HG02870 (cell line): ENCODE data around the gene CRLF2.
"Not testable (repeated sequence)": the region's sequence is repeated elsewhere in the genome, so short reads cannot be mapped to it uniquely, and the experiment has no call there.

Experiments used
- ATAC-seq: cut with Tn5 transposase; IDR thresholded peaks from one replicate; pipeline ENCODE4 v1.9.1; 2021; ENCODE audit warnings: mild to moderate bottlenecking, moderate library complexity; ENCODE audit not compliant: unreplicated experiment

CRLF2 gene

GRCh38 chrX:1169189-1169588 is 43.3 kb downstream of the CRLF2 start:
- no peak for ATAC-seq

DNA sequence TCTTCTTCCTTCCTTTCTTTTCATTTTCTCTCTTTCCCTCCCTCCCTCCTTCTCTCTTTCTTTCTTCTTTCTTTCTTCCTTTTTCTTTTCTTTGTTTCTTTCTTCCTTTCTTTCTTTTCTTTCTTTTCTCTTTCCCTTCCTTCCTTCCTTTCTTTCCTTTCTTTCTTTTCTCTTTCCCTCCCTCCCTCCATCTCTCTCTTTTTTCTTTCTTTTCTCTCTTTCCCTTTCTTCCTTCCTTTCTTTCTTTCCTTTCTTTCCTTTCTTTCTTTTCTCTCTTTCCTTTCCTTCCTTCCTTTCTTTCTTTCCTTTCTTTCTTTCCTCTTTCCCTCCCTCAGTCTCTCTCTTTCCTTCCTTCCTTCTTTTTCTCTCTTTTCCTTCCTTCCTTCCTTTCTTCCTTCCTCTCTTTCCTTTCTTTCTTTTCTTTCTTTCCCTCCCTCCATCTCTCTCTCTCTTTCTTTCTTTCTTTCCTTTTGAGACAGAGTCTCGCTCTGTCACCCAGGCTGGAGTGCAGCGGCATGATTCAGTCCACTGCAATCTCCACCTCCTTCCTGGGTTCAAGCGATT is 44.4 kb downstream of the CRLF2 start:
- no peak for ATAC-seq

DNA sequence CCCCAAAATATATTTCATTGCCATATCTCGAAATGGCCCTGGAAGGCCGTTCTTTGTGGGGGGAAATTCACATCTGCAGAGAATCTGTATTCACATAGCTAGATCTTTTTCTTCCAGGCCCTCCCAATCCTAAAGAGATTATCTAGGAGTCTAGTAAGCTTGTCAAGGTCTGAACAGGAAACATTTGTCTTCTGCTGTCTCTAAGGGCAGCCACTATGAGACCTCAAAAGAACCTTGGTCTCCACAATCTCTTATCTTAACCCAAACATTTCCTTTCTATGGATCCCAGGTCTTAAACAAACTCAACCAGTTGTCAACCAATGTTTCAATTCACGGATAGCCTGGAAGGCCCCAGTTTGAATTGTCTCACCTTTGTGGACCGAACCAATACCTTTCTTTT is 45.0 kb downstream of the CRLF2 start:
- ATAC-seq = no peak

GRCh38 chrX:1165535-1166196 is 46.8 kb downstream of the CRLF2 start:
- no peak for ATAC-seq

DNA sequence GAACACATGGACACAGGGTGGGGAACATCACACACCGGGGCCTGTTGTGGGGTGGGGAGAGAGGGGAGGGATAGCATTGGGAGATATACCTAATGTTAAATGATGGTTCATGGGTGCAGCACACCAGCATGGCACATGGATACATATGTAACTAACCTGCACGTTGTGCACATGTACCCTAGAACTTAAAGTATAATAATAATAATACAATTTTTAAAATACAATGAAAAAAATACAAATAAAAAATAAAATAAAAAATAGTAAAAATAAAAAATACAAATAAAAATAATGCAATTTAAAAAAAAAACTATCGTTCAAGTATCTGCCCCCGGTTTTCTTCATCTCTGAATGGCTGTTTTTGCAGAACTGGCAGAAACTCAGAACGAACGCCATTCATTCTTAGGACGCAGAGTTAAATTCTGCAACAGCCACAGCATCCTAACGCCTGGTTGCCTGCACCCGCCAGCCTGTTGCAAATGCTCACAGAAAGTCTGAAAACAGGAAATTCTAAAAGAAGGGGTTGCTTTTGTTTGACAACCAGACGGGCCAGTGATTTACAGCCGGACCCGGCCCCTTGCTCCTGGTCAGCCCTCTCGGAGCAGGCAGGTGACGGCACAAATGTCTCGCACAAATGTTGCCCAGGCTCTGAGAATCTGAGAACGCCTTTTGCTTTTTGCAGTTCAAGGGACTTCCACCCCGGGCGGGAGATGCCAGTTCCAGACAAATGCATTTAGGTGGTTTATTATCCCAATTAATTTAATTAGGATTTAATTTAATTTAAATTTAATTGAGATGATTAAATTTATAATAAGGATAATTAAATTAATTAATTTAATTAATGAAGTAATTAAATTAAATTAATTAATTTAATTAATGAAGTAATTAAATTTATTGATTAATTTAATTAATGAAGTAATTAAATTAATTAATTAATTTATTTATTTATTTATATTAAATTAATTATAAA is 47.8 kb downstream of the CRLF2 start:
- ATAC-seq = no peak

GRCh38 chrX:1163231-1163630 is 49.2 kb downstream of the CRLF2 start:
- ATAC-seq = no peak

DNA sequence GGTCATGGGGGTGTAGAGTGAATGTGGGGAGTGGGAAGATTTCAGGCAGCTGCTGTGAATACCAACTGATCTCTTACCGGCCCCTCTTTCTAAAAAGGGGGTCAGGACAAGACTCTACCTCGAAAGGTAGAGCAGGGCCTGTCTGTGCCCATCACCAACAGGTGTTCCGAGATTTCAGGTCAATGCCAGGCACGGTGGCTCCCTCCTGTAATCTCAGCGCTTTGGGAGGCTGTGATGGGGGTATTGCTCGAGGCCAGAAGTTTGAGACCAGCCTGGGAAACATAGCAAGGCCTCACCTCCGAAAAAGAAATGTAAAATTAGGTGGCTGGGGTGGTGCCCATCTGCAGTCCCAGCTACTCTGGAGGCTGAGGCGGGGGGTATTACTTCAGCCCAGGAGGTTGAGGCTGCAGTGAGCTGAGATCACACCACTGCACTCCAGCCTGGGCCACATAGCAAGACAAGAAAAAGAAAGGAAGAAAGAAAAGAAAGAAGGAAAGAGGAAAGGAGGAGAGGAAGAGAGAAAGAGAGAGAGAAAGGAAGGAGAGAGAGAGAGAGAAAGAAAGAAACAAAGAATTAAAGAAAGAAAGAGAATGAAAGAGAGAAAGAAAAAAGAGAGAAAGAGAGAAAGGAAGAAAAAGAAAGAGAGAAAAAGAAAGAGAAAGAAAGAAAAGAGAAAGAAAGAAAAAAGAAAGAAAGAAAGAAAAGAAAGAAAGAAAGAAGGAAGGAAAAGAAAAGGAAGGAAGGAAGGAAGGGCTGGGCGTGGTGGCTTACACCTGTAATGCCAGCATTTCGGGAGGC is 50.1 kb downstream of the CRLF2 start:
- no peak for ATAC-seq

DNA sequence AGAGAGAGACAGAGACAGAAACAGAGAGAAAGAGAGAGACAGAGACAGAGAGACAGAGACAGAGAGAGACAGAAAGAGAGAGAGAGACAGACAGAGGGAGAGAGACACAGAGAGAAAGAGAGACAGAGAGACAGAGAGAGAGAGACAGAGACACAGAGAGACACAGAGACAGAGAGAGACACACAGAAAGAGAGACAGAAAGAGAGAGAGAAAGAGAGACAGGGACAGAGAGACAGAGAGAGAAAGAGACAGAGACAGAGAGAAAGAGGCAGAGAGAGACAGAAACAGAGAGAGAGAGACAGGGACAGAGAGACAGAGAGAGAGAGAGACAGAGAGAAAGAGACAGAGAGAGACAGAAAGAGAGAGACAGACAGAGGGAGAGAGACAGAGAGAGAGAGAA is 52.9 kb downstream of the CRLF2 start:
- ATAC-seq = no peak

DNA sequence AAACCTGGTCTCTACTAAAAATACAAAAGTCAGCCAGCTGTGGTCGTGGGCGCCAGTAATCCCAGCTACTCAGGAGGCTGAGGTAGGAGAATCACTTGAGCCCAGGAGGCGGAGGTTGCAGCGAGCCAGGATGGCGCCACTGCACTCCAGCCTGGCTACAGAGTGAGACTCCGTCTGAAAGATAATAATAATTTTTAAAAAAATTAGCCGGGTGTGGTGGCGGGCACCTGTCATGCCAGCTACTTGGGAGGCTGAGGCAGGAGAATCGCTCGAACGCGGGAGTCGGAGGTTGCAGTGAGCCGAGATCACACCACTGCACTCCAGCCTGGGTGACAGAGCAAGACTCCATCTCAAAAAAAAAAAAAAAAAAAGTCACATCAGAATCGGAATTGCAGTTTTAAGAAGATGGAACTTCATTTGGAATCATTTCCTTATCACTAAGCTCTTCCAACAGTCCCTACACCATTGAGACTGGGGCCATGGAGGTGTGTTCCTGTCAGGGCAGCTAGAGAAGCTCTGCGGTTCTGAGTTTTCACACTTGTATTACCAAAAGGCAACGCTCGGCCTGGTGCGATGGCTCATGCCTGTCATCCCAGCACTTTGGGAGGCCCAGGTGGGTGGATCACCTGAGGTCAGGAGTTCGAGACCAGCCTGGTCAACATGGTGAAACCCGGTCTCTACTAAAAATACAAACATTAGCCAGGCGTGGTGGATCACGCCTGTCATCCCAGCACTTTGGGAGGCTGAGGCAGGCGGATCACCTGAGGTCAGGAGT is 55.6 kb downstream of the CRLF2 start:
- ATAC-seq = not testable (repeated sequence)

DNA sequence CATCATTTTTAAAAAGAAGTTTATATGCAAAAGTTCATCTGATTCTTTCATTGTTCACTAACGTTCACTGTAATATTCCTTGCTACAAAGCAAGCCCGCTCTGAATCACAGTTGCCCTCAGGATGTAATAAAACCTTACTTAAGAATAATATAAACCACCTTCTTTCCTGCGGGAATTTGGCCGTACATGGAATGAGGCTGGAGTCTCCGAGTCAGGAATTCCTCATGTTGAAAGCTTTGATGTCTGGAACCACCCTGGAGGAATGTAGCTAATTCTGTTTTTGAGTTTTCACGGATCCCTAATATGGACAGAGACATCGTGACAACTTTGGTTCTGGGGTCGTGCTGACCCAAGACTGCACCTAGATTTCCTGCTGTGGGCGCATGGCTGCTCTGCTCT is 58.5 kb downstream of the CRLF2 start:
- ATAC-seq = no peak

DNA sequence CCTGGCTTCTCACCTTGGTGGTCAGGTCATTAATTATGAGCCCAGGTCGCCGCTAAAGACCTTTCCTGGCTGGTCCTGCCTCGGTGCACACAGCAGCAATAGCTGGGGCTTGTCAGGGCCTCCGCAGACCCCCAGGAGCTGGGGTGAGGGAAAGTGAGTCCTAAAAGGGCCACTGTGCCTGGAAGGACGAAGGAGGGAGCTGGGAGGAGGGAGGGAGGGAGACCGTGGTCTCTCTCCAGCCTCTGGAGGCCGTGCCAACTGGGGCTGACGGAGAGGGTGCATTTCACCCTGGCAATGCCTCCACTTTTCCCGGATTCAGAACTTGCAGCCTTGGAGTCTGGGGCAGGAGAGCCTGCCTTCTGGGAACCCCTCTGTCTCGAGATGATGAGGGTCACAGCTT is 60.4 kb downstream of the CRLF2 start:
- ATAC-seq = no peak

DNA sequence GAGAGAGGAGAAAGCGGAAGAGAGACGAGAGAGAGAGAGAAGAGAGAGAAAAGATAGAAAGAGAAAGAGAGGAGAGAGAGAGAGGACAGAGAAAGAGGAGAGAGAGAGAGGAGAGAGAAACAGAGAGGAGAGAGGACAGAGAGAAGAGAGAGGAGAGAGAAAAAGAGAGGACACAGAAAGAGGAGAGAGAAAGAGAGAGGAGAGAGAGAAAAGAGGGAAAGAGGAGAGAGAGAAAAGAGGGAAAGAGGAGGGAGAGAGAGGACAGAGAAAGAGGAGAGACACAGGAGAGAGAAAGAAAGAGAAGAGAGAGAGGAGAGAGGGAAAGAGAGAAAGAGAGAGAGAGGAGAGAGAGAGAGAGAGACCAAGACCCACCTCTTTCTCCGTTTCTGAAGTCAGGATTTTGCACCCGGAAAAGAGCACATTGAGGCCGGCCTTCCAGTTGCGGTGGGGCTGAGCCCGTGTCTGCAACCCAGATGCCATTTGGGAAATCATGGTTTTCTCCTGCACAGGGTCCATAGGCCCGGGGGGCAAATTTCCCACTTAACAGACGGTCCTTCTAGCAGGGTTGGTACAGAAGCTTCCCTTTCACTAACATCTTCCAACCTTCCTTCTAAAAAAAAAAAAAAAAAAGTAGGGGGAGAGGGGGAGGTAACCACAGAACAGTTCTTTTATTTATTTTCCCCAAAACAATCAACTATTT is 60.9 kb downstream of the CRLF2 start:
- no peak for ATAC-seq

- no peak for ATAC-seq
These were observed 61.7 kb downstream of the CRLF2 start for GRCh38 chrX:1150569-1151347.

DNA sequence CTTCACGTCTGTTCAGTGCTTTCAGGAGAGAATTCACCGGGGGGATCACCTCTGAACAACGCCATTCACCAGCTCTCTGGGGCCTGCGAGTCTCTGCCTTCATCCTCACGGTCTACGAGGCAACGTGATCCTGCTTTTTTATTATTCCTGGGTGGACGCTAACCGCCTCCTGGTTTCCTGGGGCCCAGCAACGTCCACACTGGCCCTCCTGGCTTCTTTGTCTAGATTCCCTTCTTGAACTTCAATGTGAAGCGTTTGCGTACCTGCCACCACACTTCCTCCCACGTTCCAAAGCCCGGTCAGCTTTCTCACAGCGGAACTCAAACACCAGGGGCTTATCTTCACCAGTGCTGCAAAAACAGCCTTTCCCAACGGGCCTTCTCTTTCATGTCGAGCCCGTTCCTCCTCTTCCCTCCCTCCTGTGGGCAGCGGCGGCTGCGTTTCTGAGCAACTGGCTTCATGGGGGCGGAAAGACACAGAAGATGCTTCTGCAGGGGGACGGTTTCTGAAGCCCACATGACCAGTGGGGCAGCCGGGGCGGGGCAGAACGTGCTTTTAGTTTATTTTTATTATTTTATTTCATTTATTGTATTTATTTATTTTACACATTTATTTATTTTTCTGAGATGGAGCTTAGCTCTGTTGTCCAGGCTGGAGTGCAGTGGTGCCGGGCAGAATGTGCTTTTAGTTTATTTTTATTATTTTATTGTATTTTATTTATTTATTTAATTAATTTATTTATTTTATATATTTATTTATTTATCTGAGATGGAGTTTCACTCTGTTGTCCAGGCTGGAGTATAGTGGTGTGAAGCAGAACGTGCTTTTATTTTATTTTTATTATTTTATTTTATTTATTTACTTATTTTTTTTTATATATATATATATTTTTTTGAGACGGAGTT is 64.6 kb downstream of the CRLF2 start:
- no peak for ATAC-seq

DNA sequence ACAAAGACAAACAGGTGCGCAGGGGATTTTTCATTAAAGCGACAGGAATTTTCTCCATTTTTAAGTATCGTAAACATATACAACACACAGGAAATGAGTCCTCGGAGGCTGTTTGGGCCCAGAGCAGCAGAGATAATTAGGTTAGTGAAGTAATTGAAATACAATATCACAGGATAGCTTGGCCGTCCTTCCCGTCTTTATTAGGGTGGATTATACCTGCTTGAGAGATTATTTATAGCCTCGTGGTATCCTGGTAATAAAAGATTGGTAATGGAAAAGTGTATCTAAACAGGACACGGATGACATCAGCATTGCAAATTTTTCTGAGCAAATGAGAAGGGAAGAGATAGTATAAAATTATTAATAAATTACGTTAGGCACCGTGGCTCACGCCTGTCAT is 68.2 kb downstream of the CRLF2 start:
- no peak for ATAC-seq
